ENCODE measurements around the gene TNKS1BP1.

DNA sequence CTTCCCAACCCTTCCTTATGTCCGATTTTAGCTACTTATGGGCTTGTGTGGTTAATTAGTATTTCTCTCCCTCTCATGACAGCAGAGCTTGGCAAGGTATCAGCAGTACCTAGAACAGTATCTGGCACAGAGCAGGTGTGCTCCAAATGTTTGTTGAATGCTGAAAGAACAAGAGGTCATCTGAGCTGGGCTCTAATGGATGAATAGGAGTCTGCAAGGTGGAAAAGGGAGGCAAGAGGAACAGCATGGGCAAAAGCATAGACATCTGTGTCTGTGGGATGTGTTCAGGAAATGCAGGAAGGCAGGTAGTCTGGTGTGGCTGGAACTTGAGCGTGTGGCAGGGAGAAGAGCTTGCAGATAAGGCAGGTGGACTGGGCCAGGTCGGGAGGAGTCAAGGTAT is 37.2 kb upstream of the TNKS1BP1 start:
- TF ChIP-seq SRF (IDR thresholded peaks at IDR 0.05; ENCODE audit: low read depth, low read length) (no peak), ASH2L (IDR thresholded peaks at IDR 0.05; ENCODE audit: low read length) (no peak), POLR2A (IDR thresholded peaks at IDR 0.05; ENCODE audit: control extremely low read depth in 1 of 2, low read depth in 2 of 2, low read length in 2 of 2) (no peak), CBX5 (IDR thresholded peaks at IDR 0.05; ENCODE audit: low read depth, low read length) (no peak), GABPA (IDR thresholded peaks at IDR 0.05; ENCODE audit: borderline replicate concordance, insufficient read depth, low read length) (no peak), POLR2AphosphoS5 (IDR thresholded peaks at IDR 0.05; ENCODE audit: low read depth, low read length) (no peak), MAFK (IDR thresholded peaks at IDR 0.05; ENCODE audit: low read depth, low read length) (no peak)
- TF ChIP-seq, protein P1, sequence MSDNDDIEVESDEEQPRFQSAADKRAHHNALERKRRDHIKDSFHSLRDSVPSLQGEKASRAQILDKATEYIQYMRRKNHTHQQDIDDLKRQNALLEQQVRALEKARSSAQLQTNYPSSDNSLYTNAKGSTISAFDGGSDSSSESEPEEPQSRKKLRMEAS (IDR thresholded peaks at IDR 0.05): no peak
- TF ChIP-seq, protein P2, sequence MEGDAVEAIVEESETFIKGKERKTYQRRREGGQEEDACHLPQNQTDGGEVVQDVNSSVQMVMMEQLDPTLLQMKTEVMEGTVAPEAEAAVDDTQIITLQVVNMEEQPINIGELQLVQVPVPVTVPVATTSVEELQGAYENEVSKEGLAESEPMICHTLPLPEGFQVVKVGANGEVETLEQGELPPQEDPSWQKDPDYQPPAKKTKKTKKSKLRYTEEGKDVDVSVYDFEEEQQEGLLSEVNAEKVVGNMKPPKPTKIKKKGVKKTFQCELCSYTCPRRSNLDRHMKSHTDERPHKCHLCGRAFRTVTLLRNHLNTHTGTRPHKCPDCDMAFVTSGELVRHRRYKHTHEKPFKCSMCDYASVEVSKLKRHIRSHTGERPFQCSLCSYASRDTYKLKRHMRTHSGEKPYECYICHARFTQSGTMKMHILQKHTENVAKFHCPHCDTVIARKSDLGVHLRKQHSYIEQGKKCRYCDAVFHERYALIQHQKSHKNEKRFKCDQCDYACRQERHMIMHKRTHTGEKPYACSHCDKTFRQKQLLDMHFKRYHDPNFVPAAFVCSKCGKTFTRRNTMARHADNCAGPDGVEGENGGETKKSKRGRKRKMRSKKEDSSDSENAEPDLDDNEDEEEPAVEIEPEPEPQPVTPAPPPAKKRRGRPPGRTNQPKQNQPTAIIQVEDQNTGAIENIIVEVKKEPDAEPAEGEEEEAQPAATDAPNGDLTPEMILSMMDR (IDR thresholded peaks at IDR 0.05; ENCODE audit: control extremely low read depth in 1 of 3, insufficient read depth in 1 of 3, low read depth in 1 of 3, low read length in 3 of 3): no peak
